Measurements from ENCODE around the gene HDHD3.

HDHD3 gene

DNA sequence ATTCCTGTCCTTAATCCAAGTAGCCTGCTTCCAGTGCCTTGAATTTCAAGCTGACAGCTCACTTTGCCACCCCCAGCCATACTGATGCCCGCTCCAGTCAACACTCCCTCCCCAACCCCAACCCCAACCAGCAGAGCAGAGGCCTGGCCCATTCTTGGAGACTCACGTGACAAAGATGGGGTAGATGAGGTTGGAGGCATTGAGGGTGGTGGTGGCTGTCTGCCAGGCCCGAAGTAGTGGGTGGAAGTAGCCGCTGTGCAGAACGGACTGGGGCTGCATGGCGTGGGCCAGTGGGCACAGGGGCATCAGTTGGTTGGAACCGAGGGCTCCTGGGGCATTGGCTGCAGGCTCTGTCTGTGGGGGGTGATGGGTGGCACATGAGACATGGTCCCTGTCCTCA, 16.5 kb upstream of the HDHD3 start:
- TF ChIP-seq, protein P1, sequence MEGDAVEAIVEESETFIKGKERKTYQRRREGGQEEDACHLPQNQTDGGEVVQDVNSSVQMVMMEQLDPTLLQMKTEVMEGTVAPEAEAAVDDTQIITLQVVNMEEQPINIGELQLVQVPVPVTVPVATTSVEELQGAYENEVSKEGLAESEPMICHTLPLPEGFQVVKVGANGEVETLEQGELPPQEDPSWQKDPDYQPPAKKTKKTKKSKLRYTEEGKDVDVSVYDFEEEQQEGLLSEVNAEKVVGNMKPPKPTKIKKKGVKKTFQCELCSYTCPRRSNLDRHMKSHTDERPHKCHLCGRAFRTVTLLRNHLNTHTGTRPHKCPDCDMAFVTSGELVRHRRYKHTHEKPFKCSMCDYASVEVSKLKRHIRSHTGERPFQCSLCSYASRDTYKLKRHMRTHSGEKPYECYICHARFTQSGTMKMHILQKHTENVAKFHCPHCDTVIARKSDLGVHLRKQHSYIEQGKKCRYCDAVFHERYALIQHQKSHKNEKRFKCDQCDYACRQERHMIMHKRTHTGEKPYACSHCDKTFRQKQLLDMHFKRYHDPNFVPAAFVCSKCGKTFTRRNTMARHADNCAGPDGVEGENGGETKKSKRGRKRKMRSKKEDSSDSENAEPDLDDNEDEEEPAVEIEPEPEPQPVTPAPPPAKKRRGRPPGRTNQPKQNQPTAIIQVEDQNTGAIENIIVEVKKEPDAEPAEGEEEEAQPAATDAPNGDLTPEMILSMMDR (IDR thresholded peaks at IDR 0.05) = no peak
- no peak for DNase-seq
- peaks cover 23% of the 10 kb centered on the region for H3K36me3 Mint-ChIP-seq (ENCODE audit: low read depth)
- H3K9me3 Mint-ChIP-seq = no peaks in the 10 kb centered on the region
- H3K4me3 Mint-ChIP-seq = no peak overlapping the region
- H3K4me1 Mint-ChIP-seq = no peaks in the 10 kb centered on the region
- H3K27ac Mint-ChIP-seq = no peak overlapping the region
- peaks cover 2% of the 10 kb centered on the region for H3K27me3 Mint-ChIP-seq (ENCODE audit: low read depth, poor library complexity)

DNA sequence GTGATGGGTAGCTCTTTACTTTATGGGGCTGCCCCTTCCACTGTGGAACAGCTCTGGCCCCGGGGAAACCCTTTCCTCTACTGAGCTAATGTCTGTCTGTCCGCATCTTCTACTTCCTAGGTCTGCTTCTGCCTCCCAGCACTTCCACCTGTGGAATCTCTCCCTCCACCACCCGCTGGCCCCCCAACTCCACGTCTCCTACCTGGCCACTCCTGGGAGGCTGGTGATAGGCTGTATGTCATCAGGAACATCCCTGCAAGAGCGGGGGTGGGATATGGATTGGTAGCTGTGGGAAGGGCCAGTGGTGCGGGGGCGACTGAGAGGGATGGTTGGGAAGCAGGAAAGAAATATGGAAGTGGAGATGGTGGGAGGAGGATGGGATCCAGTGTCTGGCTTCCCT, 15.1 kb upstream of the HDHD3 start:
- no peak overlapping the region for H3K4me3 Mint-ChIP-seq
- DNase-seq = no peak
- TF ChIP-seq, protein P1 (IDR thresholded peaks at IDR 0.05) = no peak

DNA sequence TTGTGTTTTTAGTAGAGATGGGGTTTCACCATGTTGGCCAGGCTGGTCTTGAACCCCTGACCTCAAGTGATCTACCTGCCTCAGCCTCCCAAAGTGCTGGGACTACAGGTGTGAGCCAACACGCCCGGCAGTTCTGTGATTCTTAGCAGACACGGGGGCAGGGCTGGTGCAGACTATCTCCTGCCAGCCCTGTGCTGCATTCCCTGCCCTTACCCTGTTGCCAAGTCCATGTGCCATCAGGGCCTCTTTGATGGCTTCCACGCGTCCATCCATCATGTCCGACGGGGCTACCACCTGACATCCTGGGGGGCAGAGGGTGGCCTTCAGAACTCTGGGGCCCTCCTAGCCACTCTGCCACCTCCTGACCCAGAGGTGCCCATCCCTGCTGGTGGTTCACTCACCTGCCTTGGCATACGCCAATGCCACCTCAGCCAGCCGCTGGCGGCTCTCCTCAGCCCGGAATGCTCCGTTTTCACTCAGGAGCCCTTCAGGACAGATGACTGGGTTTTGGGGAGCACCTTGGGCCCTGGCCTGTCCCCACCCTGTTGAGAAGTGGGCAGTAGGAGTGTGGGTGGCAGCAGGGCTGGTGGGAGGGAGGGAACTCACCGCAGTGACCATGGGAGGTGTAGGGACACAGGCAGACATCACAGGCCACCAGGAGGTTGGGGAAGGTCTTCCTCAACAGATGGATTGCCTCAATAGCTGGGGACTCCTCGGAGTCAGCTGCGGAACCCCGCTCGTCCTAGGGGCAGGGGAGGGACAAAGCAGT, 13.6 kb upstream of the HDHD3 start:
- no peak for DNase-seq
- H3K9me3 Mint-ChIP-seq = peaks cover 3% of the 10 kb centered on the region

More for the DNA sequence above, 15.1 kb upstream of the HDHD3 start:
- peaks cover 2% of the 10 kb centered on the region for H3K9me3 Mint-ChIP-seq
- H3K4me1 Mint-ChIP-seq = peaks cover 7% of the 10 kb centered on the region
- no peaks in the 10 kb centered on the region for H3K27me3 Mint-ChIP-seq (ENCODE audit: low read depth, poor library complexity)
- peak overlapping the region; percentile 36 for H3K27ac Mint-ChIP-seq
- H3K36me3 Mint-ChIP-seq (ENCODE audit: low read depth) = peaks cover 34% of the 10 kb centered on the region

GRCh38 chr9:113389451-113389850, 12.7 kb upstream of the HDHD3 start:
- peaks cover 3% of the 10 kb centered on the region for H3K9me3 Mint-ChIP-seq
- no peak for DNase-seq
- H3K36me3 Mint-ChIP-seq (ENCODE audit: low read depth) = peaks cover 34% of the 10 kb centered on the region
- TF ChIP-seq, protein P1 (IDR thresholded peaks at IDR 0.05) = no peak
- H3K4me1 Mint-ChIP-seq = peaks cover 7% of the 10 kb centered on the region
- H3K27me3 Mint-ChIP-seq (ENCODE audit: low read depth, poor library complexity) = peaks cover 4% of the 10 kb centered on the region
- no peak overlapping the region for H3K4me3 Mint-ChIP-seq
- no peak overlapping the region for H3K27ac Mint-ChIP-seq

More for the DNA sequence above, 13.6 kb upstream of the HDHD3 start:
- H3K27ac Mint-ChIP-seq = no peak overlapping the region
- peaks cover 7% of the 10 kb centered on the region for H3K4me1 Mint-ChIP-seq
- no peaks in the 10 kb centered on the region for H3K27me3 Mint-ChIP-seq (ENCODE audit: low read depth, poor library complexity)
- H3K36me3 Mint-ChIP-seq (ENCODE audit: low read depth) = peaks cover 39% of the 10 kb centered on the region
- H3K4me3 Mint-ChIP-seq = no peak overlapping the region
- TF ChIP-seq, protein P1 (IDR thresholded peaks at IDR 0.05) = no peak

GRCh38 chr9:113388833-113389232, 12.0 kb upstream of the HDHD3 start:
- peaks cover 3% of the 10 kb centered on the region for H3K9me3 Mint-ChIP-seq
- H3K4me3 Mint-ChIP-seq = no peak overlapping the region
- DNase-seq = no peak
- peaks cover 34% of the 10 kb centered on the region for H3K36me3 Mint-ChIP-seq (ENCODE audit: low read depth)
- H3K4me1 Mint-ChIP-seq = peaks cover 7% of the 10 kb centered on the region
- H3K27me3 Mint-ChIP-seq (ENCODE audit: low read depth, poor library complexity) = peaks cover 4% of the 10 kb centered on the region
- H3K27ac Mint-ChIP-seq = no peak overlapping the region
- TF ChIP-seq, protein P1 (IDR thresholded peaks at IDR 0.05) = no peak
